ENCODE results near the gene CCDC134.

Gene CCDC134

DNA sequence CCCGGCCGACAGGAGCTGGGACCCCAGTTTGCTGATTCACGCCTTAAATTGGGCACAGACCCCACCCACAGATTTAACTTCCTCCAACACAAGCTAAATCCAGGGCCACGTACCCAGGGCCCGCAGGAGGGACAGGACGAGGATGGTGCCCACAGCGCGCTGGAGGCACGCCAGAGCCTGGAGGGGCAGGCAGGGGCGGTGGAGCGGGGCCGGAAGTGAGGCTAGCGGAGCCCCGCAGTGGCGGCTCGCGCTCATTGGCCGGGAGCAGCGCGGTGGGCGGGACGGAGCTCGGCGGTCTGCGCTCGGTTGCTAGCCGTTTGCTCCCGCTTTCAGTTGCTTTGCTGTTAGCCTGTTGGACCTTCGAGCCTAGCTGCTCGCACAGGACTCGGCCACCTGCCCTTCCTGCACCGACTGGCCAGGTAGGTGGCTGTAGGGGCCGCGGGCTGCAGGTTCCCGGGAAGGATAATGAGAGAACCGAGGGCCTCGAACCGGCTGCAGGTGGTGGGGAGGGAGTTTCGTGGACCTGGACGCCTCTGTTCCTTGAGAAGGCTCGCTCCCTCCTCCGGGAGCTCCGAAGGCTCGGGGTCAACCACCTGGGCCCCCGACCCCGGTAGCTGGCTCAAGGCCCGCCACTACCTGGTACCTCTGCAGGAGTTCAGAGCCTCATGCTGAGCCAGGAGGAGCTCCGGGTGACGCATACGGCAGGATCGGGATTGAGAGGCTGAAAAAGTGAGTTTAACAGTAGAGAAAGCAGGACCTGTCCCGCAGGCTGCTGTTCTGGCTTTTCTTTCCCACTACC lies at the start of gene CCDC134:
TSS of gene CCDC134 (plus strand) at position 332 of the 799 bp plus-strand sequence. CDS start 8,212 bp downstream, outside the sequence.
- peak; percentile 76 for DNase-seq

DNA sequence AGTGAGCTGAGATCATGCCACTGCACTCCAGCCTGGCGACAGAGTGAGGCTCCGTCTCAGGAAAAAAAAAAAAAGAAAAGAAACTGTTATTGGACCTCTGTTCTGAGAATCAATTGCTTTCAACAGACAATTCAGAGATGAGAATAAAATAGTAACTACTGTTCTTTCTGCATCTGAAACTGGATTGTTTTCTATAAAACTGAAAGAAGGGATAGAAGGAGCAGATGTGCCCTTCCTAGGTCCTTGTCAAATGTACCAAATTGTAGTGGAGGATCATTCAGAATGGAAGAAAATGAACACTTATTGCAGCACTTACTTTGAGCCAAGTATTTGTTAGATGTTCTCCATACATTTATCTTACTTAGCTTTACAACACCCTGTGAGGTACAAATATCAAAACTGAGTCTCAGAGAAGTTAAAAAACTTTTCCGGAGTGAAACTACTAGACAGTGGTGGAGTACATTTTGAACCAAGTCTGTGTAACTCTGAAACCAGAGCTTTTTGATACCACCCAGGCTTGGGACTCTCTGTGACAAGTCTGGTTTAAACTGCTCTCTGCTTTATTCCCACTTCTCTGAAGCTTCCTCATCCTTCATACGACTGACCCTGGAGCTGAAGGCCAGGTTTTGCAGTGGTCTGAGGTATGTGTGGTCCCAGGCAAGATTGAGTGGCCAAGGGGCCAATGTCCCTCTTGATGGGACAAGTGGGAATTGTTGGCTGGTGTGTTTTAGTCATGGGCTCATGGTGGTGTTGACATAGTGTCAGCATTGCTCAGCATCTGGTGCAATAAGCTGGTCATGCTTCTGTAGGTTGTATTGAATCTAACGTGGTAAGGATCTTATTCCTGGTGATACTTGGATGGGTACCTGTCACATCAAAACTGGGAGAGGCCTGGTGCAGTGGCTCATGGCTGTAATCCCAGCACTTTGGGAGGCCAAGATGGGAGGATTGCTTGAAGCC lies 48.2 kb upstream of the CCDC134 start:
- DNase-seq, result no peak

DNA sequence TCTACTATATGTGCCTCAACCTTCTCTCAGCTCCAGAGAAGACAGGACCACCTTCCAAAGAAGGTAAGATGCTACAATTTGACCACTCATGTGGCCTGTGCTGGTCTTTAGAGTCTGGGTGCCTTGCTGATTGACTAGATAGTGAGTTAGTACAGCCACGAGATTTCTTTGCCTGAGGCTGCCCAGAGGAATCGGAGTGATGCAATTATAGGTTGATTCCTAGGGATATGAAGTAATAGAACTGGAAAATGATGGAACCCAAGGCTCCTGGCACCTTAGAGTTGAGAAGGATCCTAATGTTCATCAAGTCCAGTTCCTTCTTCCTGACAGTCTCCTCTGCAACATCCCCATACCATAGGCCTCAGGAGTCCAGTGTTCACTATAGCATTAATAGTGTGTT lies 46.5 kb upstream of the CCDC134 start:
- no peak for DNase-seq

GRCh38 chr22:41757502-41757901 lies 43.0 kb upstream of the CCDC134 start:
- DNase-seq, result no peak

DNA sequence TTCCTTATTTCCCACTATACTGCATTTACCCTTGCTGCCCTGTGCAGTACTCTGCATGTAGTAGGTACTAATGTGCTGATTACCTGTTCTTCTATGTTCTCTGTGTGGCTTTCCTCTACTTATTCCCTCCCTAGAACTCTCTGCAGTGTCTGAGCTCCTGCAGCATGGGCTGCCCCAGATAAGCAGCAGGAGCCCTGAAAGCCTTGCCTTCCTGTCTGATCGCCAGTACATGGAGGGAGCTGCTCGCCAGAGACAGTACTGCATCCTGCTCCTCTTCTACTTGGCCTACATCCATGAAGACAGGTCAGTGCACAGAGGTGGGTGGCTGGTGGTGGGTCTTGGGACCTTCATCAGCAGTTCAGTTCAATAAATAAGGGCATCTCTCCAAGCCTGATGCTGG lies 42.2 kb upstream of the CCDC134 start:
- no peak for DNase-seq

DNA sequence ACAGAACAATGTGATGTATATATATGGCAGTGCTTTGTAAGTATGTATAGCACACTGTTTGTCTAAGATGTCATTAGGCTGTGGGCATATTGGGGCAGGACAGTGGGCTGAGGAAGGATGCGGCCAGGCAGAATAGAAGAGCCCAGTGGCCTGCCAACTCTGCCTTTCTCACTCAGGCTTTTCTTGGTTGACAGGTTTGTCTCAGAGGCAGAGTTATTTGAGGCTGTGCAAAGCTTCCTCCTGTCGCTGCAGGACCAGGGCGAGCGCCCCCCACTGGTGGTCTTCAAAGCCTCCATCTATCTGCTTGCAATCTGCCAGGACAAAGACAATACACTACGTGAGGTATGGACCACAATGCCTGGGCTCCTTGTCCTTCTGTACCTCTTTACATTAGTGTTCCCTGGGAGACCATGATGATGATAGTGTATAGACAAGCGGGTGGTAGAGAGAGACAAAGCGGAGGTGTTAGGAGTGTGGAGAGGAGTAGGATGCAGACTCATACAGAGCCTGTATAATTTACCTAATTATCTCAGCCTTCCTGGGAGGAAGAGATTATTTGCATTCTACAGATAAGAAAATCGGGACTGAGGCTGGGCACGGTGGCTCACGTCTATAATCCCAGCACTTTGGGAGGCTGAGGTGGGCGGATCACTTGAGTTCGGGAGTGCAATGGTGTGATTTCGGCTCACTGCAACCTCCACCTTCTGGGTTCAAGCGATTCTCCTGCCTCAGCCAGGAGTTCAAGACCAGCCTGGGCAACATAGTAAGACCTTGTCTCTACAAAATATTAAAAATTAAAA lies 37.3 kb upstream of the CCDC134 start:
- no peak for DNase-seq

- DNase-seq, result no peak
Measured at GRCh38 chr22:41766476-41766875, 34.0 kb upstream of the CCDC134 start.

DNA sequence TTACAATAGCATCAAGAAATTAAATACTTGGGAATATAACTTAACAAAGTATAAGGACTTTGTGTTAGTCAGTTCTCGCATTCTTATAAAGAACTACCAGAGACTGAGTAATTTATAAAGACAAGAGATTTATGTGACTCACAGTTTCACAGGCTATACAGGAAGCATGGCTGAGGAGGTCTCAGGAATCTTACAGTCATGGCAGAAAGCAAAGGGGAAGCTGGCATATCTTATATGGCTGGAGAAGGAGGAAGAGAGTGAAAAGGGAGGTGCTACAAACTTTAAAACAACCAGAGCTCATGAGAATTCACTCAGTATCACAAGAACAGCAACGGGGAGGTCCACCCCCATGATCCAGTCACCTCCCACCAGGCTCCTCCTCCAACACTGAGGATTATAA lies 32.0 kb upstream of the CCDC134 start:
- no peak for DNase-seq

- DNase-seq, result no peak
Measured at GRCh38 chr22:41770715-41771468, 29.6 kb upstream of the CCDC134 start.

- DNase-seq, result no peak
Measured at GRCh38 chr22:41772198-41772597, 28.3 kb upstream of the CCDC134 start.

DNA sequence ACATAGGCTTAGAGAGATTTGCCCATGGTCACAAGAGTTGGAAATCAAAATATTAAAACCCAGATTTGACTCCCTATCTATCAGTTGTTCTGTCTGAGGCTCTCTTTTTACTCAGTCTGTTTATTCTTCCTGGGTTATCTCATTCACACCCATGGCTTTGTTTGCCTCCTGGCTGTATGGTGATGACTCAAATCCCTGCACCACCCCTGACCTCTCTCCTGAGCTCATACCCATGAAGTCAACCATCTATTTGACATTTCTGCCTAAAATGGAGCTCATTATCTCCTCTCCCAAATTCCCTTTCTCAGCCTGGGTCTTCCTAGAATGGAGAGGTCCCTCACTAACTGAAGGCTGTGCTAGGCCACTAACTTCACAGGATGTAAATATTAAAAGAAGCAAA lies 27.8 kb upstream of the CCDC134 start:
- no peak for DNase-seq

DNA sequence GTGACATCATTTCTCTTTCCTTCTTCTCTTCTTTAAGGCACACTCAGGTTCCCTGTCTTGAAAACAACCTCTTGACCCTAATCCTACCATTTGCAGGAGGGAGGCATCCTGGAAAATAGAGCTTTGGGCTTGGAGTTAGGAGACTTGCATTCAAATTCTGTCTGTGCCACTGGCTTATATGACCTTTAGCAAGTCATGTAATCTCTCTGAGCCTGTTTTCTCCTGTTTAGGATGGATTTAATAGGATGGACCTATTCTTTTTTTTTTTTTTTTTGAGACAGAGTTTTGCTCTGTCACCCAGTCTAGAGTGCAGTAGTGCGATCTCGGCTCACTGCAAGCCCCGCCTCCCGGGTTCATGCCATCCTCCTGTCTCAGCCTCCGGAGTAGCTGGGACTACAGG lies 25.1 kb upstream of the CCDC134 start:
- DNase-seq, result no peak

DNA sequence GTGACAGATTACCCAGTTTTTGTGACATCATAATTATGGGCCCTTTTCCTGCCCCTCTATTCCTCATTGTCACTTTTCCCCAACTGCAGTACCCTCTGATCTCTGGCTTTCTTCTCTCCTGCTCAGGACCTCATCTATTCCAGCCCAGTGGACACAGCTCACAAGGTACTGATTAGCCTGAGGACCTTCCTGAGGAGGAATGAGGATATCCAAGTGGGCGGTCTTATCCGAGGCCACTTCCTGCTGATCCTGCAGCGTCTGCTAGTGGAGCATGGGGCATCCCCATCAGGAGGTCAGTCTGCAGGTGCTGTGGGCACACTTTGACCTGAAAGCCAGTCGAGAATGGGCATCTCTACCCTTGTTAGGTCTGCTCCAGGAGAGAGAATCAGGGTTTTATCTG lies 24.5 kb upstream of the CCDC134 start:
- no peak for DNase-seq

GRCh38 chr22:41776381-41776780 lies 24.1 kb upstream of the CCDC134 start:
- DNase-seq, result no peak

- DNase-seq, result no peak
Measured at GRCh38 chr22:41777749-41778425, 22.6 kb upstream of the CCDC134 start.

GRCh38 chr22:41779929-41780505 lies 20.5 kb upstream of the CCDC134 start:
- no peak for DNase-seq

DNA sequence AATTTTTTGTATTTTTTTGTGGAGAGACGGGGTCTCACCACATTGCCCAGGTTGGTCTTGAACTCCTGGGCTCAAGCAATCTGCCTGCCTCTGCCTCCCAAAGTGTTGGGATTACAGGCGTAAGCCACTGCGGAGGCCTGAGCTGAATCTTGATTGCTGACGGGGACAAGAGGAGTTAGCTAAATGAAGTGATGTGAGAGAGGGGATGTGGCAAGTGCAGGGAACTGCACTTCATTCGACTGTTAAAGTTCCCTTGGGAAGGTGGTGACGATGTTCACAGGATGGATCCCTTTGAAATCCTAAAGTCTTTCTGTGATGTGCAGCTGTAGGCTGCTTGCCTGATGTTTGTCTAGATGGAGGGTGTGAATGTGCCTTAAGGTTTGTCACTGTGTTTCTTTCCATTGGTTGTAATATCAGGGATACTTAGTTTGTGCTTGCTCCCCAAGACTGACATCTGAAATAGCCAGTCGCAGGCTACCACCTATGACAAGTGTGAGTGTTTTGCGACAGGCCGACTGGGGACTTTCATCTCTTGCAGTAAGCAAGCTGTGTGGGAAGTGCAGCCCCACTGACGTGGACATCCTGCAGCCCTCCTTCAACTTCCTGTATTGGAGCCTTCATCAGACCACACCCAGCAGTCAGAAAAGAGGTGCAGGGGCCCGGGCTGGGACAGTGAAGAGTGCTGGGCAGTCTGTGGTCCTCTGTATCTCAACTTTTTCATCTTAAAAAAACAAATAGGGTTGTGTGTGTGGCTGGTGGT lies 19.6 kb upstream of the CCDC134 start:
- DNase-seq, result peak; percentile 33

DNA sequence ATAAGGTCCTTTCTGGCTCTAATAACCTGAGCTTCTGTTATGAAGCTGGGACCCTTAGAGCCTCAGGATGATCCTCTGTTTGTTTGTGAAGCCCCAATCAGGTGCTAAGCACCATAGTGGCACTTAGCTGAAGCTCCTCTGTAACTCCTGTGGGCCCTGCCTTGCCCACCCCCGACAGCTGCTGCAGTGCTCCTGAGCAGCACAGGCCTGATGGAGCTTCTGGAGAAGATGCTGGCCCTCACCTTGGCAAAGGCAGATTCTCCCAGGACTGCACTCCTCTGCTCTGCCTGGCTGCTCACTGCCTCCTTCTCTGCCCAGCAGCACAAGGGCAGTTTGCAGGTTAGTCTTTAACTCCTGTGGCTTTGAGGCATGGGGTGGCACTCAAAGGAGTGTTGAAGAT lies 19.0 kb upstream of the CCDC134 start:
- DNase-seq, result no peak

DNA sequence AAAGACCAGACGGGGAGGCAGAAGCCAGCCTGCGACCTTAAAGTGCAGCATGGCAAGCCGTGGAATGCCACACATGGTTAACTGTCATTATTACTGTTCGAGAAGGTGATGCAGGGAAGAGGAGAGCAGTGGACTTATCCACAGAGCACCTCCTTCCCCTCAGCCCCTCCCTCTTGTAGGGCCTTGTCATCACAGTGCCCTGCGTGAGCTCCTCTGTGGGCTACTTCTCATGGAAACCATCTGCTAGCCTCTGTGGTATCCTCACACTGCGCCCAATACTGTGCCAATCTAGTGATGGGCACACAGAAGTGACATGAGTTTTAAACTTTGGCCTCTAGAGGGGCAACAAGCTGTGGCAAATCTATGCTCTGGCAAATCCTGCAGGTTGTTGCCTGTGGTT lies 18.2 kb upstream of the CCDC134 start:
- DNase-seq, result no peak

DNA sequence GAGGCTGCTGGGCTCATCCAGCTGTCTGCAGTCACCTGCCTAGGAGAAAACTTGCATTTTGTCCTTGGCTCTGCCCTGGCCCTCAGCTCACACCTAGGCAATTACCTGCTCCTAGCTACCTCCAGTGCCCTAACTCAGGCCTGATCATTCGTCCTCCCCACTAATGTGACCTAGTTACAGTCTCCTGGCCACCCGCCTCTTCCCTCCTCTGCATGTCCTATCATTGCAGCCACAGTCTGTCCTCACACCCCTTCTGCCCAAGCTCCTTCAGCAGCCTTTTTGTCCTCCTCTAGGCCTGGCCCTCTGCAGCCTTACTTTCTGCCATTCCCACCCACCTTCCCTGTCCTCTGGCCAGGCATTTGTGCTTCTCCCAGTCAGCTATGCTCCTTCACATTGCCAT lies 17.7 kb upstream of the CCDC134 start:
- DNase-seq, result no peak

- no peak for DNase-seq
Measured at GRCh38 chr22:41787331-41787730, 13.1 kb upstream of the CCDC134 start.

Measured in KG1 (cell line).